ENCODE results near the gene DHRS12. TPM values are rescaled to one million over a fixed set of nuclear protein-coding genes. Genes with fewer than 3 reads are reported as not detected.

Gene DHRS12
- total RNA-seq, 1 experiment from 2014 or later, result 14.1 TPM

DNA sequence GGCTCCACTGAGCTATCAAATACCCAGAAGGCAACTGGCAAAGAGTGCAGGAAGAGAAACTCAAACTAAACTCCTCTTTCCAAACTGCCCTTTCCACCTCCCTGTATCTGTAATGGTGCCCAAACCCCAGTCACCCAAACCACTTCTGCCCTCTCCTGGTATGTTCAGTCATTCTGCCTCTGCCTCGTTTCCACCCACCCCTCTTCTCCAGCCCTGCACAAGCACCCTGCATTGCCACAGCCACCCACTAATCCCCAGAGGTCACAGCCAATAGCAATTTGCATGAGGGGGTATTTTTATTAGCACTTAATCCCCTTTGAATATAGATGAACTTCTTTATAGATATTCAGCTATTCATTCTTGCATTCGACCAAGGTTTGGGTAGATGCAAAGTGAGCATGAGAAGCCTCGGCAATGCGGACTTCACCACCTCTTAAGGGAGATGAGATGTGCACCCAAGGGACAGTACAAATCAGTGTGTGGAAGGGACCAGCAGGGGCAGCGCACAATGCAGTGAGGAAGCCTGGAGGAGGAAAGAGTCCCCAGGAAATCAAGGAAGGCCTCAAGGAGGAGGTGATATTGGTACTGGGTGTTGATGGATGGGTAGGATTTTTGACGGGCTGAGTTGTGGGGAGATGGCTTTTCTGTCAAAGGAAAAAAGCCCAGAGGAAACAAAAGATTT lies 28.6 kb upstream of the DHRS12 start:
- no peak overlapping the region for H3K4me3 Mint-ChIP-seq (ENCODE audit: unreplicated experiment)
- no peaks in the 10 kb centered on the region for H3K9me3 ChIP-seq
- intact Hi-C loops (cut with micrococcal nuclease; ENCODE audit: unreplicated experiment), result loop anchor here (2.0 kb wide), 1 partner anchor 18 kb away; no protein-coding TSS in a partner anchor
- no TSS peak for BruUV-seq (replicated peaks)
- H3K4me1 Mint-ChIP-seq (ENCODE audit: low read depth, unreplicated experiment), result no peaks in the 10 kb centered on the region
- ChIA-PET POLR2A (interaction anchor here (0.6 kb wide), 1 partner anchor 389 kb away, joined by 5 read pairs; no protein-coding TSS in a partner anchor), CTCF (no interaction called here)
- peaks cover 8% of the 10 kb centered on the region for H3K27me3 Mint-ChIP-seq (ENCODE audit: insufficient read depth, unreplicated experiment)
- TF ChIP-seq, protein P1, sequence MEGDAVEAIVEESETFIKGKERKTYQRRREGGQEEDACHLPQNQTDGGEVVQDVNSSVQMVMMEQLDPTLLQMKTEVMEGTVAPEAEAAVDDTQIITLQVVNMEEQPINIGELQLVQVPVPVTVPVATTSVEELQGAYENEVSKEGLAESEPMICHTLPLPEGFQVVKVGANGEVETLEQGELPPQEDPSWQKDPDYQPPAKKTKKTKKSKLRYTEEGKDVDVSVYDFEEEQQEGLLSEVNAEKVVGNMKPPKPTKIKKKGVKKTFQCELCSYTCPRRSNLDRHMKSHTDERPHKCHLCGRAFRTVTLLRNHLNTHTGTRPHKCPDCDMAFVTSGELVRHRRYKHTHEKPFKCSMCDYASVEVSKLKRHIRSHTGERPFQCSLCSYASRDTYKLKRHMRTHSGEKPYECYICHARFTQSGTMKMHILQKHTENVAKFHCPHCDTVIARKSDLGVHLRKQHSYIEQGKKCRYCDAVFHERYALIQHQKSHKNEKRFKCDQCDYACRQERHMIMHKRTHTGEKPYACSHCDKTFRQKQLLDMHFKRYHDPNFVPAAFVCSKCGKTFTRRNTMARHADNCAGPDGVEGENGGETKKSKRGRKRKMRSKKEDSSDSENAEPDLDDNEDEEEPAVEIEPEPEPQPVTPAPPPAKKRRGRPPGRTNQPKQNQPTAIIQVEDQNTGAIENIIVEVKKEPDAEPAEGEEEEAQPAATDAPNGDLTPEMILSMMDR (IDR thresholded peaks at IDR 0.05; ENCODE audit: insufficient read depth in 1 of 2, low read depth in 1 of 2, low read length in 1 of 2, severe bottlenecking in 1 of 2, unreplicated experiment in 1 of 2), result peak in 1 of 2 experiments; percentile 22
- H3K36me3 Mint-ChIP-seq (ENCODE audit: insufficient read depth, unreplicated experiment), result no peaks in the 10 kb centered on the region
- no peaks in the 10 kb centered on the region for H3K4me1 ChIP-seq
- H3K36me3 ChIP-seq (ENCODE audit: control insufficient read depth, insufficient read depth, low read length), result no peaks in the 10 kb centered on the region
- H3K4me3 ChIP-seq (ENCODE audit: low read depth, low read length), result no peak overlapping the region
- no peaks in the 10 kb centered on the region for H3K27me3 ChIP-seq (replicated peaks; ENCODE audit: control insufficient read depth, insufficient read depth, low read length)
- DNase-seq, result no peak
- H3K27ac Mint-ChIP-seq (ENCODE audit: unreplicated experiment), result no peak overlapping the region
- no peaks in the 10 kb centered on the region for H3K9me3 Mint-ChIP-seq (ENCODE audit: unreplicated experiment)

DNA sequence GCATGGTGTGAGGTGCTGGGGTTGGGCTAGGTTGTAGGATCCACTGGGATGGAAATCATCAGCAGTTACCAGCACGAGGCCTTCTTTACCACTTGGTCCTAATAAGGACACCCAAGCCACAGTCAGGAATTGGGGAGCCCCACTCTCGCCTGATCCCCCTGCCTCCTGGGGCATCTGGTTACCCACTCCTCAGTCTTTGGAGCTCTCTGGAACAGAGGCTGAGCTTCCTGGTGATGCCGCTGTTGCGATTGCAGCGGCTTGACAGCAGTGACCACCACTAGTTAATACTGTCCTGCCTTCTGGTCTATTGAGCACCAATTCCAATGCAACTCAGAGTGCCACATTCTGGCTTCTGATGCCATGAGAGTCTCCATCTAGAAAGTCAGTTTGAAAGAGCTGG lies 27.6 kb upstream of the DHRS12 start:
- no peaks in the 10 kb centered on the region for H3K9me3 ChIP-seq
- intact Hi-C loops (cut with micrococcal nuclease; ENCODE audit: unreplicated experiment), result no loop called here
- H3K4me1 ChIP-seq, result no peaks in the 10 kb centered on the region
- Mint-ChIP-seq H3K4me3 (ENCODE audit: unreplicated experiment) (no peak overlapping the region), H3K4me1 (ENCODE audit: low read depth, unreplicated experiment) (no peaks in the 10 kb centered on the region), H3K36me3 (ENCODE audit: insufficient read depth, unreplicated experiment) (no peaks in the 10 kb centered on the region), H3K27ac (ENCODE audit: unreplicated experiment) (no peak overlapping the region), H3K9me3 (ENCODE audit: unreplicated experiment) (no peaks in the 10 kb centered on the region), H3K27me3 (ENCODE audit: insufficient read depth, unreplicated experiment) (peaks cover 8% of the 10 kb centered on the region)
- TF ChIP-seq, protein P1 (IDR thresholded peaks at IDR 0.05; ENCODE audit: insufficient read depth in 1 of 2, low read depth in 1 of 2, low read length in 1 of 2, severe bottlenecking in 1 of 2, unreplicated experiment in 1 of 2), result no peak
- no peak for DNase-seq
- POLR2A ChIA-PET, result interaction anchor here (0.8 kb wide), 1 partner anchor 12 kb away, joined by 3 read pairs; no protein-coding TSS in a partner anchor
- no TSS peak for BruUV-seq (replicated peaks)
- H3K27me3 ChIP-seq (replicated peaks; ENCODE audit: control insufficient read depth, insufficient read depth, low read length), result no peaks in the 10 kb centered on the region
- no peaks in the 10 kb centered on the region for H3K36me3 ChIP-seq (ENCODE audit: control insufficient read depth, insufficient read depth, low read length)
- CTCF ChIA-PET, result no interaction called here
- no peak overlapping the region for H3K4me3 ChIP-seq (ENCODE audit: low read depth, low read length)

DNA sequence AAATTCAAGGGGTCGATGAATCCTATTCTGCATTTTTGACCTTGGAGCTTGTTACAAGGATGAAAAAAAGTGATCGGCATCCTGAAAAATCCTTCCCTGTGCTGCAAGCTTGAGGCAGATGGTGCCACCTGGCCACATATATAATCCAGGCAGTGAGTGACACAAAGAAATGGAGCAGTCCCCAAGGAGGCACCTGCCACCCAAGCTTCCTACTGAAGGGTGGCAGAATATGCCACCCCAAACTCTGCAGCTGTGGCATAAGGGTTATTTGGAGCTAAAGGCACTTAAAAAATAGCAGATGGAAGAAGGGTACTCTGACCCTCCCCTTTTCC lies 25.6 kb upstream of the DHRS12 start:
- intact Hi-C loops (cut with micrococcal nuclease; ENCODE audit: unreplicated experiment), result no loop called here
- Histone ChIP-seq H3K36me3 (ENCODE audit: control insufficient read depth, insufficient read depth, low read length) (no peaks in the 10 kb centered on the region), H3K4me3 (ENCODE audit: low read depth, low read length) (no peak overlapping the region), H3K4me1 (no peaks in the 10 kb centered on the region), H3K27me3 (replicated peaks; ENCODE audit: control insufficient read depth, insufficient read depth, low read length) (no peaks in the 10 kb centered on the region), H3K9me3 (no peaks in the 10 kb centered on the region)
- no TSS peak for BruUV-seq (replicated peaks)
- no peak overlapping the region for H3K27ac Mint-ChIP-seq (ENCODE audit: unreplicated experiment)
- TF ChIP-seq, protein P1 (IDR thresholded peaks at IDR 0.05; ENCODE audit: insufficient read depth in 1 of 2, low read depth in 1 of 2, low read length in 1 of 2, severe bottlenecking in 1 of 2, unreplicated experiment in 1 of 2), result no peak
- DNase-seq, result no peak
- H3K4me1 Mint-ChIP-seq (ENCODE audit: low read depth, unreplicated experiment), result no peaks in the 10 kb centered on the region
- no peaks in the 10 kb centered on the region for H3K36me3 Mint-ChIP-seq (ENCODE audit: insufficient read depth, unreplicated experiment)
- peaks cover 8% of the 10 kb centered on the region for H3K27me3 Mint-ChIP-seq (ENCODE audit: insufficient read depth, unreplicated experiment)
- ChIA-PET POLR2A (no interaction called here), CTCF (no interaction called here)
- no peaks in the 10 kb centered on the region for H3K9me3 Mint-ChIP-seq (ENCODE audit: unreplicated experiment)
- no peak overlapping the region for H3K4me3 Mint-ChIP-seq (ENCODE audit: unreplicated experiment)

All from Caco-2 (cell line).